PFSK-1 (cell line): ENCODE measurements around the gene RPL37A.

Source experiments
- POLR2AphosphoS5 ChIP-seq: IDR thresholded peaks from 2 replicates; pipeline ENCODE4 v1.6.1; 2012; ENCODE audit warnings: low read depth, mild to moderate bottlenecking, control low read depth, low read length, moderate library complexity
- SIN3A ChIP-seq: IDR thresholded peaks from 2 replicates; pipeline ENCODE4 v1.6.1; 2012; ENCODE audit warnings: mild to moderate bottlenecking, low read length, moderate library complexity, borderline replicate concordance; ENCODE audit not compliant: insufficient read depth
- TAF1 ChIP-seq: IDR thresholded peaks from 2 replicates; pipeline ENCODE4 v1.6.1; 2012; ENCODE audit warnings: low read length, control low read depth, borderline replicate concordance; ENCODE audit not compliant: insufficient read depth
- TF ChIP-seq, protein P1 (sequence below), 2 experiments: IDR thresholded peaks; 2 replicates each; pipeline versions ENCODE4 v1.6.1 to v1.8.0; 2011 to 2012; ENCODE audit warnings: low read depth in 2 of 2, low read length in 2 of 2, control low read depth in 1 of 2, inconsistent platforms in 1 of 2, mild to moderate bottlenecking in 1 of 2, moderate library complexity in 1 of 2; ENCODE audit not compliant: insufficient read depth in 1 of 2

- no peak for TF ChIP-seq POLR2AphosphoS5
- TF ChIP-seq, protein P1, sequence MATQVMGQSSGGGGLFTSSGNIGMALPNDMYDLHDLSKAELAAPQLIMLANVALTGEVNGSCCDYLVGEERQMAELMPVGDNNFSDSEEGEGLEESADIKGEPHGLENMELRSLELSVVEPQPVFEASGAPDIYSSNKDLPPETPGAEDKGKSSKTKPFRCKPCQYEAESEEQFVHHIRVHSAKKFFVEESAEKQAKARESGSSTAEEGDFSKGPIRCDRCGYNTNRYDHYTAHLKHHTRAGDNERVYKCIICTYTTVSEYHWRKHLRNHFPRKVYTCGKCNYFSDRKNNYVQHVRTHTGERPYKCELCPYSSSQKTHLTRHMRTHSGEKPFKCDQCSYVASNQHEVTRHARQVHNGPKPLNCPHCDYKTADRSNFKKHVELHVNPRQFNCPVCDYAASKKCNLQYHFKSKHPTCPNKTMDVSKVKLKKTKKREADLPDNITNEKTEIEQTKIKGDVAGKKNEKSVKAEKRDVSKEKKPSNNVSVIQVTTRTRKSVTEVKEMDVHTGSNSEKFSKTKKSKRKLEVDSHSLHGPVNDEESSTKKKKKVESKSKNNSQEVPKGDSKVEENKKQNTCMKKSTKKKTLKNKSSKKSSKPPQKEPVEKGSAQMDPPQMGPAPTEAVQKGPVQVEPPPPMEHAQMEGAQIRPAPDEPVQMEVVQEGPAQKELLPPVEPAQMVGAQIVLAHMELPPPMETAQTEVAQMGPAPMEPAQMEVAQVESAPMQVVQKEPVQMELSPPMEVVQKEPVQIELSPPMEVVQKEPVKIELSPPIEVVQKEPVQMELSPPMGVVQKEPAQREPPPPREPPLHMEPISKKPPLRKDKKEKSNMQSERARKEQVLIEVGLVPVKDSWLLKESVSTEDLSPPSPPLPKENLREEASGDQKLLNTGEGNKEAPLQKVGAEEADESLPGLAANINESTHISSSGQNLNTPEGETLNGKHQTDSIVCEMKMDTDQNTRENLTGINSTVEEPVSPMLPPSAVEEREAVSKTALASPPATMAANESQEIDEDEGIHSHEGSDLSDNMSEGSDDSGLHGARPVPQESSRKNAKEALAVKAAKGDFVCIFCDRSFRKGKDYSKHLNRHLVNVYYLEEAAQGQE (IDR thresholded peaks at IDR 0.05; ENCODE audit: insufficient read depth in 1 of 2, low read depth in 2 of 2, low read length in 2 of 2) = no peak
- no peak for TF ChIP-seq TAF1
- no peak for TF ChIP-seq SIN3A
These were observed 5.3 kb upstream of the RPL37A start for GRCh38 chr2:216493334-216493685.
